ENCODE data around the gene LIPE. TPM values are rescaled to one million over a fixed set of nuclear protein-coding genes. Genes with fewer than 3 reads are reported as not detected.

LIPE gene
- total RNA-seq, 4 donors from 2014 or later: 491 to 3,641 (median 1,025) TPM

- no peak for DNase-seq (ENCODE audit: low spot score)
- TF ChIP-seq, protein P1, sequence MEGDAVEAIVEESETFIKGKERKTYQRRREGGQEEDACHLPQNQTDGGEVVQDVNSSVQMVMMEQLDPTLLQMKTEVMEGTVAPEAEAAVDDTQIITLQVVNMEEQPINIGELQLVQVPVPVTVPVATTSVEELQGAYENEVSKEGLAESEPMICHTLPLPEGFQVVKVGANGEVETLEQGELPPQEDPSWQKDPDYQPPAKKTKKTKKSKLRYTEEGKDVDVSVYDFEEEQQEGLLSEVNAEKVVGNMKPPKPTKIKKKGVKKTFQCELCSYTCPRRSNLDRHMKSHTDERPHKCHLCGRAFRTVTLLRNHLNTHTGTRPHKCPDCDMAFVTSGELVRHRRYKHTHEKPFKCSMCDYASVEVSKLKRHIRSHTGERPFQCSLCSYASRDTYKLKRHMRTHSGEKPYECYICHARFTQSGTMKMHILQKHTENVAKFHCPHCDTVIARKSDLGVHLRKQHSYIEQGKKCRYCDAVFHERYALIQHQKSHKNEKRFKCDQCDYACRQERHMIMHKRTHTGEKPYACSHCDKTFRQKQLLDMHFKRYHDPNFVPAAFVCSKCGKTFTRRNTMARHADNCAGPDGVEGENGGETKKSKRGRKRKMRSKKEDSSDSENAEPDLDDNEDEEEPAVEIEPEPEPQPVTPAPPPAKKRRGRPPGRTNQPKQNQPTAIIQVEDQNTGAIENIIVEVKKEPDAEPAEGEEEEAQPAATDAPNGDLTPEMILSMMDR (IDR thresholded peaks at IDR 0.05): no peak
- no peak for ATAC-seq (ENCODE audit: low FRiP score)
Measured at GRCh38 chr19:42374826-42375376, 52.3 kb downstream of the LIPE start.

GRCh38 chr19:42370626-42371175 lies 56.5 kb downstream of the LIPE start:
- TF ChIP-seq, protein P1 (IDR thresholded peaks at IDR 0.05): no peak
- ATAC-seq (ENCODE audit: low FRiP score): no peak

DNA sequence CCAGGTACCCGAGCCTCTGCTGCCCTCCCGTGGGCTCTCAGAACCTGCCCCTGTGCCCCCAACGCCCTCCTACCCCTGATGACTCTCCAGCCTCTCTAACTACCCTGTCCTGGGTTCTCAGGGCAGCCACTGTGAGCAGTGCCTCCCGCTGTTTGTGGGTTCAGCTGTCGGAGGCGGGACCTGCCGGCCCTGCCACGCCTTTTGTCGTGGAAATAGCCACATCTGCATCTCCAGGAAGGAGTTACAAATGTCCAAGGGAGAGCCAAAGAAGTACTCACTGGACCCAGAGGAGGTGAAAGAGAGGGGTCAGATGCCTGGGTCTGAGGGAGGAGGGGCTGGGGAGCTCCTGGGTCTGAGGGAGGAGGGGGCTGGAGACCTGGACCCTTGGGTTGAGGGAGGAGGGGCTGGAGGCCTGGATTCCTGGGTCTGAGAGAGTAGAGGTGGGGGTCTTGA lies 57.1 kb downstream of the LIPE start:
- ATAC-seq (ENCODE audit: low FRiP score) (no peak), DNase-seq (ENCODE audit: low spot score) (no peak)
- TF ChIP-seq, protein P1 (IDR thresholded peaks at IDR 0.05): no peak

More at GRCh38 chr19:42370626-42371175, 56.5 kb downstream of the LIPE start:
- no peak for DNase-seq (ENCODE audit: low spot score)

GRCh38 chr19:42369433-42370067 lies 57.6 kb downstream of the LIPE start:
- no peak for DNase-seq (ENCODE audit: low spot score)
- TF ChIP-seq, protein P1 (IDR thresholded peaks at IDR 0.05): no peak
- no peak for ATAC-seq (ENCODE audit: low FRiP score)

DNA sequence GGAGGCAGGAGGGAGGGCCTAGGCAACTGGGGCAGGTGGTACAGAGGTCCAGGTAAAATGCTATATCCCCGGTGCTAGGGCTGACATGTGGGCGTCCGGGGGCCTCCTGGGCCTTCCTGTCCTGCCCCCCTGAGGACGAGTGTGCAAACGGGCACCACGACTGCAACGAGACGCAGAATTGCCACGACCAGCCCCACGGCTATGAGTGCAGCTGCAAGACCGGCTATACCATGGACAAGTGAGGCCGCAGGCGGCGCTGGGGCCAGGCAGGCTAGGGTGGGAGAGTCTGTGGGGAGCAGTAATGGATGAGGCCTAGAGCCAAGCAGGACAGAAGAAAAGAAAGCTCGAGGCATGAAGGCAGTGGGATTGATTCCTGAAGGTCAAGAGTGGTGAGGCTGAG lies 58.4 kb downstream of the LIPE start:
- no peak for ATAC-seq (ENCODE audit: low FRiP score)
- TF ChIP-seq, protein P1 (IDR thresholded peaks at IDR 0.05): no peak
- DNase-seq (ENCODE audit: low spot score): no peak

- no peak for ATAC-seq (ENCODE audit: low FRiP score)
- TF ChIP-seq, protein P1 (IDR thresholded peaks at IDR 0.05): no peak
- no peak for DNase-seq (ENCODE audit: low spot score)
Measured at GRCh38 chr19:42368360-42368759, 58.8 kb downstream of the LIPE start.

- ATAC-seq (ENCODE audit: low FRiP score): no peak
- DNase-seq (ENCODE audit: low spot score): no peak
- TF ChIP-seq, protein P1 (IDR thresholded peaks at IDR 0.05): no peak
Measured at GRCh38 chr19:42367929-42368328, 59.3 kb downstream of the LIPE start.
